Stomach (tissue), 4 donors: ENCODE results near the gene RNU7-1.

Experiments
- CTCF ChIP-seq, 7 experiments: fragments of 450-650 bp in 4 of 7; fragments of 200-600 bp in 3 of 7; sonication (generic) in 3 of 7; IDR thresholded peaks; one replicate each; pipeline ENCODE4 v1.5.1; 2016 to 2019; ENCODE audit warnings: antibody characterized with exemption in 7 of 7, control low read depth in 2 of 7, mild to moderate bottlenecking in 1 of 7
- EP300 ChIP-seq: sonication (generic); formaldehyde crosslinking; IDR thresholded peaks from one replicate; pipeline ENCODE4 v1.6.1; 2017; ENCODE audit warnings: antibody characterized with exemption
- POLR2A ChIP-seq, 4 donors: fragments of 450-650 bp; IDR thresholded peaks; one replicate each; pipeline ENCODE4 v1.6.1; 2016; ENCODE audit warnings: antibody characterized with exemption in 4 of 4, control low read depth in 2 of 4, mild to moderate bottlenecking in 1 of 4, moderate library complexity in 1 of 4

GRCh38 chr12:6980740-6981139 is 37.1 kb downstream of the RNU7-1 start:
- no peak for TF ChIP-seq POLR2A (IDR thresholded peaks at IDR 0.05)
- TF ChIP-seq CTCF (IDR thresholded peaks at IDR 0.05), result no peak
- no peak for TF ChIP-seq EP300
